Left hindlimb (tissue), 1 donor: ENCODE data around the gene TTC34.
"Not testable (repeated sequence)": the region's sequence is repeated elsewhere in the genome, so short reads cannot be mapped to it uniquely, and the experiment has no call there.

Source experiments
- DNase-seq: peaks from one replicate; pipeline ENCODE4 v3.0.0-alpha.2; 2018

The TTC34 gene

GRCh38 chr1:2638466-2639115 is 162.9 kb downstream of the TTC34 start:
- DNase-seq = no peak

DNA sequence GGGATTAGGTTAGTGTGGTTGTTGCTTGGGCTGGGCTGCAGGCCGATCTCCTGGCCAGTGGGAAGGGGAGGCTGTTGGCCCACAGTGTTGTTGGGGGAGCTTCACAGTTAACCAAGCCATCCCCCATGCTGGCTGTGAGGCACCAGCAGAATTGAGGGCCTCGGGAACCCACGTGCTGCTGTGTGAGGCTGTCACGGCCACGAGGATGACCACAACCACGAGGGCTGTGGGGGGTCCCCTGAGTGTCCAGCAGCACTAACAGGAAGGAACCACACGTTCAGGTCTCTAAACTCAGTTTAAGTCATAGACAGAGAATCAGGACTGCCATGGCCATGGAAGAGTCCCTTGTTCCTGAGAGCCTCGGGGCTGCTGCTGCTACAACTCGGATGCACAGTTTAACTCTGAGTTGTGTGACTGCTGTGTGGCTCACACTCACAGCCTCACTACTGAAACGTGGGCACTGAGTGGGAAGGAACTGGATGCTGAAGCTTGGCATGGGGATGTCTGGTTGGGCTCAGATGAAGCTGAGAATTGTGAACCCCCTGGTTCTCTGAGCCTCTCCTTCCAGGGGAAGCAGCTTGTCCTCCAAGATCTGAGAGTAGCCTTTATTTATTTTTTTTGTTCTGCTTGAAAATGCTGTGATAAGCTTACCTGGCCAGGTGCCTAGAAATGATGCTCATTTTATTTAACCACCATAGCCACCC is 163.9 kb downstream of the TTC34 start:
- no peak for DNase-seq

DNA sequence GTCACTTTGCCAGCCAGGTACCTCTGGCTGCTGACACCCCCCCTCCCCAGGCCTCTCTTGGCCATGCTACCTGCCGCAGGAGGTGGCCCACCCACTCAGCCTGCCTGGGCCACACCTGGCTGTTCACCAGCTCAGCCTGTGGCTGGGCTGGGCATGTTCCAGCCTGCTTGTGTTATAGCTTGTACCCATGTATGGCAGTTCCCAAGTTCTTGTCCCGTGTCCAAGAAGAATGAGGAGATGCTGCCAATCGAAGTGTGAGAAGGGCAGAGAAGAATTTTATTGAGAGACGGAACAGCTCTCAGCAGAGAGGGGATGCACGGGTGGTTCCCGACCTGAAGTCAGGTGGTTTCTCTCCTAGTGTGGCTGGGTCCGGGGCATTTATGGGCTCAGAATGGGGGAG is 164.8 kb downstream of the TTC34 start:
- no peak for DNase-seq

DNA sequence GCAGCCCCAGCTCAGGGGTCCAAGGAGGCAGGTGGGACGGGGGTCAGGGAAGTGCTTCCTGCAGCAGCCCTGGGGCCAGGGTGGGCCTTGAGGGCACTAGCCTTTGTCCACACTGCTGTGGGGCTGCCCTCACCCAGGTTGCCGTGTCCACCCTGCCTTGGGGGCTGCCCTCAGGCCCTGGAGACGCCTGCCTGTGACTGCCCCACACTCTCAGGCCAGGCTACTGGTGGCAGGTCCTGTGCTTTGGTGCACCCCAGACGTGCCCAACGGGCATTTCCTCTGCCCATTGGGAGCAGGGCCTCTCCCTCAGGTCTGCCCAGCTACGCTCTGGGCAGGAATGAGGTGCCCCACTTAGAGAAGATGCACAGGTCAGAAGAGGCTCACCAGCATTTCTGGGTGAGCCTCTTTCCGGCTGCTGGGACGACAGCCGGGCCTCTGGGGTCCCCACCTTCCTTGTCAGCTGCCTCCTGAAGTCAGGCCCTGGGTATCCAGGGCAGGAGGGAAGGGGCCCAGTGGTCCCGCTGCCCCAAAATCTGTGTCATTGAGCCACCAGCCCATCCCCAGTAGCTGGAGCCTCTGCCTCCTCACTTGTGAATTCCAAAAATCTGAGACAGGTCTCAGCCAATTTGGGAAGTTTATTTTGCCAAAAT is 166.0 kb downstream of the TTC34 start:
- DNase-seq = no peak

- no peak for DNase-seq
These were observed 167.5 kb downstream of the TTC34 start for GRCh38 chr1:2633936-2634491.

DNA sequence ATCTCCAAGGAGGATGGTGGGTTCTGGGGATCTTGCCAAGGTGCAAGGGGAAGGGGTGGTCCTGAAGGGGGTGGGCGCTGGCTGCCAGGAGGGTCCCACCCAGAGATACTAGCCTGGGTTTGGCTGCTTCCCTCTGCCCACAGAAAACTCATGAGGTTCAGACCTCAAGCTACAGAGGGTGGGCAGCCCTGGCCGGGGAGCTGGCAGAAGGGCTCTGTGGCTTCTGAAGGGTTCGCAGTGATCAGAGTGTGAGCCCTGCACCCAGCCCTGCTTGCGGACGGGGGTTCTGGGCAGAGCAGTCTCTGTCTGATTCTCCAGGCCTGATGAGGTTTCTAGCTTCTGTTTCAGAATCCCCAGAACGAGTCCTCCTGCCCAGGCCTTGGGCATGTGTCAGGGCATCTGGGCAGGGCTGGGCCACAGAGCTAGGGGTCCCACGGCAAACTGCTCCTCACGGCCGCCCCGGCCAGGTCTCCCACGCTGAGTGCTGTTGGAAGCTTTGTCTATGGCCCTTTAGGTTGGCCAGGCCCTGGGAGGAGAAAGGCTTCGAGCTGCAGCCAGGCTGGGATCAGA is 168.0 kb downstream of the TTC34 start:
- DNase-seq = no peak

DNA sequence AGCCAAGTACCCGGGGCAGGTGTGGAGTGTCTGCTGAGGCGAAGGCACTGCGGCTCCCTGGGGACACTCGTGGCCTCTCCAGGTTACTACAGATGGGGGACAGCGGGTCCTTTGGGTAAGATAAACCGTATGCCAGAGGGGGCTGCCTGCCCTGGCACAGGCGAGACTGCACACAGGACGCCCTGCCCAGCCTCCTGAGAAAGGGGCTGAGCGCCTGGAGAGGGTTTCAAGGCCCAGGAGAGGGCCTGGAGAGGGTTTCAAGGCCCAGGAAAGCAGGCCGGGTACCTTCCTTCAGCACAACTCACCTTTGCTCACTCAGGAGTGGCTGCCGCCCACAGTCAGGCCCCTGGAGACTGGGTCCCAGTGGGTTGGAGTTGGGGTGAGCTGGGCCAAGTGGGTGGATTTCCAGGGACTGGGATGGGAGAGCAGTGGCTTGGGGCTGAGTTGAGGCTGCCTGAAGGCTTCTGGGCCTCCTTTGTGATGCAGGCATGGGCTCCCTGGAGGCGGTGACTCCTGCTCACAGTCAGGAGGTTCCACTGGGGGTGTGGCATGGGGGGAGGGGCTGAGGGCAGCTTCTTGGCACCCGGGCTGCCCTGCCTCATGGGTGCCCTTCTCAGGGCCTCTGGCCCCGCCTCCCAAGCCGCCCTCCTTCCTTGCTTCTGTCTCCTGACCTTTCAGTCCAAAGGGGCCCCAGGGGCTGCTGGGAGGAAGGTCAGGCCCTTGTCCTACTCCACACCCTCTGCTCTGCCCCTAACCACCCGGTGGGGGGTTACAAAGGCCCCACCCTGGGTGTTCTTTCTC is 168.7 kb downstream of the TTC34 start, which contains the start of gene MMEL1:
Gene MMEL1, minus strand, starts transcription at position 456 of the 801 bp plus-strand sequence. CDS start 3,532 bp downstream, outside the sequence.
- no peak for DNase-seq

GRCh38 chr1:2632051-2632430 is 169.5 kb downstream of the TTC34 start:
- DNase-seq = no peak

DNA sequence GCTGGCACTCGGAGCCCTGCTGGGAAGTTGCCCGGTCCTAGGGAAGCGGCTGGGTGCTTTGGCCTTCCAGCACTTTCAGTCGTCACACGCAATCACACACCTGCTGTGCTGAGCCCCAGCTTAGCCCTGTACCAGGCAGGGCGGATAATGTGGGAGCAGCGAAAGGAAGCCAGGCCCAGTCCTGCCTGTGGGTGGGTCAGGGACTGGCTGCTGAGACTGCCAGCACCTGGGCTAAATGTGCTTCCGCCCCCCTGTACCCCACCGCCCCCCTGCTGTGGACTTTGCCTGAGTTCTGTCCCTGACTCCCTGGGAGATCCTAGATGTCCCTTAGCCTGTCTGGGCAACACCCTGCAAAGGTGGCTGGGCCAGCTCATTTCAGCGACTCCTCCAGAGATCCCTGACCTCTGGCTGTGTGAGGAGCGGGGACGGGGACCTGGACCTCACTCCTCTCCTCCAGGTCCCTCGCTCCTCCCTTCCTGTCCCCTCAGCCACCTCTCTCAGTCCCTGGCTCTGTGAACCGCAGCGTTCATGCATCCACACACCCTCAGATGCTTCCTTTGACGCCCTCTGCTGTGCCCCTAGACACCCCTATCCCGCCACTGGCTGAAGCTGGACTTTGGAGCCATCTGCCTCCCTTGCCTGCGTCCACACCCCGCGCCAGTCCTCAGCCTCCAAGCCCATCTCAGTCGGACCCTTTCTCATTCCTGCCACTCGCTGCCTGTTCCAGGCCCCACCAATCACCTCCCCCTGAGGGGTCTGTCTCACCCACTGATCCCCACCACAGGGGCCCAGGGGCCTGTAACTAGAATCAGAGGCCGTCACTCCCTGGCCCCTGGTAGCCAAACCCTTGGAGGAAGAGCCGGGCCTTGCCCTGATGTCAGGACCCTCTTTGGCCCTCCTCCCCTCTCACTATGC is 170.1 kb downstream of the TTC34 start:
- DNase-seq = no peak

- DNase-seq = no peak
These were observed 170.9 kb downstream of the TTC34 start for GRCh38 chr1:2630498-2631135.

- DNase-seq = no peak
These were observed 171.6 kb downstream of the TTC34 start for GRCh38 chr1:2629627-2630497.

GRCh38 chr1:2628933-2629626 is 172.4 kb downstream of the TTC34 start:
- DNase-seq = no peak

DNA sequence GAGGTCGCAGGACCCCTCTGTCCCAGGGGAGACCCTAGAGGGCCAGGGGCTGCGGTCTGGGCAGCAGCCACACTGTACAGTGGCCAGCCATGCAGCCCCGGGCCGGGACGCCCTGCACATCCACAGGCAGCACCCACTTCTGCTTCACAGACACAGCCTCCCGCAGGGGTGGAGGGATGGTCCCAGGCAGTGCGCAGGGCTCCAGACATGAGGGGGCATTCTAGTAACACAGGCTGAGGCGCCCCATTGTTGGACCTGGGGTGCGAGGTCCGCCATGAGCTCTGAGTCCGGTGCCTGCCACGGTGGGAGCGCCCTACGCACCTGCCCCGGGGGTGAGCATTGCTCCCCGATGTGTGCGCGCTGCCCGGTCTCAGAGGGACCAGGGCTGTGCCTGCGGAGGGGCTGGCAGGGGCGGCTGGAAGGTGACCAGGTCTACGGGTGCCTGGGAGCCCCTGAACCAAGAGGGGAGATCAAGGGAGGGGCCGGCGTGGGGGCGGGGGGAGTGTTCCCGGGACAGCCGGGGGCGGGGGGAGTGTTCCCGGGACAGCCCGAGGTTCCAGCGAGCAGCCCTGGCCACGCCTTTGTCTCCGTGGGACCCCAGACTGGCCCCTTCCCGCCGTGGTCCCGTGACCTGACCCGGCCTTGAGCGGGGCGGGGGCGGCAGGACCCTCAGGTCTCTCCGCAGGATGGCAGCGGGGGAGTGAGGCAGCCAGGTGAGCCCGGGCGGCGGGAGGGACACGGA is 173.1 kb downstream of the TTC34 start:
- DNase-seq = no peak

- DNase-seq = no peak
These were observed 173.7 kb downstream of the TTC34 start for GRCh38 chr1:2627746-2628145.

- not testable (repeated sequence) for DNase-seq
These were observed 175.7 kb downstream of the TTC34 start for GRCh38 chr1:2625748-2626147.

DNA sequence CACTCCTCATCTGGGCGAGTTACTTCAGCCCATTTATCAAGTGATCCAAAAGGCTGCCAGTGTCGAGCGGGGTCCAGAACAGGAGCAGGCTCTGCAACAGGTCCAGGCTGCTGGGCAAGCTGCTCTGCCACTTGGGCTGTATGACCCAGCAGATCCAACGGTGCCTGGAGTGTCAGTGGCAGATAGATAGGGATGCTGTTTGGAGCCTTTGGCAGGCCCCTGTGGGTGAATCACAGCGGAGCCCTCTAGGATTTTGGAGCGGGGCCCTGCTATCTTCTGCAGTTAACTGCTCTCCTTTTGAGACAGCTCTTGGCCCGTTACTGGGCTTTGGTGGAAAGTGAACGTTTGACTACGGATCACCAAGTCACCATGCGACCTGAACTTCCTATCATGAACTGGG is 176.2 kb downstream of the TTC34 start:
- no peak for DNase-seq

DNA sequence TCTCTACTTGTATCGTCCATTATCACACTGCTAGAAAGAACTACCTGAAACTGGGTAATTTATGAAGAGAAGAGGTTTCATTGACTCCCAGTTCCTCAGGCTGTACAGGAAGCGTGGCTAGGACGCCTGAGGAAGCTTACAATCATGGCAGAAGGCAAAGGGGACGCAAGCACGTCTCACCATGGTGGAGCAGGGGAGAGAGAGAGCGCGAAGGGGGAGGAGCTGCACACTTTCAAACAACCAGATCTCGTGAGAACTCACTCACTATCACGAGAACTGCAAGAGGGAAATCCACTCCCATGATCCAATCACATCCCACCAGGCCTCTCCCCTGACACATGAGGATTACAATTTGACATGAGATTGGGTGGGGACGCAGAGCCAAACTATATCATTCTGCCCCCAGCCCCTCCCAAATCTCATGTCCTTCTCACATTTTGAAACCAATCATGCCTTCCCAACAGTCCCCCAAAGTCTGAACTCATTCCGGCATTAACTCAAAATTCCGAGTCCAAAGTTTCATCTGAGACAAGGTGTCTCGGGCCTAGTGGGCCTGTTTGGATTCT is 176.7 kb downstream of the TTC34 start:
- no peak for DNase-seq
